GM12801 (cell line): ENCODE measurements around the gene GNL1.

Experiments used
- TF ChIP-seq, protein P1 (sequence below): IDR thresholded peaks from one replicate; pipeline ENCODE4 v1.5.1; 2011; ENCODE audit warnings: control low read depth; ENCODE audit not compliant: insufficient read length; ENCODE audit errors: extremely low read depth

The GNL1 gene

GRCh38 chr6:30598912-30599624 lies 42.8 kb upstream of the GNL1 start:
- TF ChIP-seq, protein P1, sequence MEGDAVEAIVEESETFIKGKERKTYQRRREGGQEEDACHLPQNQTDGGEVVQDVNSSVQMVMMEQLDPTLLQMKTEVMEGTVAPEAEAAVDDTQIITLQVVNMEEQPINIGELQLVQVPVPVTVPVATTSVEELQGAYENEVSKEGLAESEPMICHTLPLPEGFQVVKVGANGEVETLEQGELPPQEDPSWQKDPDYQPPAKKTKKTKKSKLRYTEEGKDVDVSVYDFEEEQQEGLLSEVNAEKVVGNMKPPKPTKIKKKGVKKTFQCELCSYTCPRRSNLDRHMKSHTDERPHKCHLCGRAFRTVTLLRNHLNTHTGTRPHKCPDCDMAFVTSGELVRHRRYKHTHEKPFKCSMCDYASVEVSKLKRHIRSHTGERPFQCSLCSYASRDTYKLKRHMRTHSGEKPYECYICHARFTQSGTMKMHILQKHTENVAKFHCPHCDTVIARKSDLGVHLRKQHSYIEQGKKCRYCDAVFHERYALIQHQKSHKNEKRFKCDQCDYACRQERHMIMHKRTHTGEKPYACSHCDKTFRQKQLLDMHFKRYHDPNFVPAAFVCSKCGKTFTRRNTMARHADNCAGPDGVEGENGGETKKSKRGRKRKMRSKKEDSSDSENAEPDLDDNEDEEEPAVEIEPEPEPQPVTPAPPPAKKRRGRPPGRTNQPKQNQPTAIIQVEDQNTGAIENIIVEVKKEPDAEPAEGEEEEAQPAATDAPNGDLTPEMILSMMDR = no peak

- TF ChIP-seq, protein P1 = no peak
These were observed 36.0 kb upstream of the GNL1 start for GRCh38 chr6:30592287-30592686.

DNA sequence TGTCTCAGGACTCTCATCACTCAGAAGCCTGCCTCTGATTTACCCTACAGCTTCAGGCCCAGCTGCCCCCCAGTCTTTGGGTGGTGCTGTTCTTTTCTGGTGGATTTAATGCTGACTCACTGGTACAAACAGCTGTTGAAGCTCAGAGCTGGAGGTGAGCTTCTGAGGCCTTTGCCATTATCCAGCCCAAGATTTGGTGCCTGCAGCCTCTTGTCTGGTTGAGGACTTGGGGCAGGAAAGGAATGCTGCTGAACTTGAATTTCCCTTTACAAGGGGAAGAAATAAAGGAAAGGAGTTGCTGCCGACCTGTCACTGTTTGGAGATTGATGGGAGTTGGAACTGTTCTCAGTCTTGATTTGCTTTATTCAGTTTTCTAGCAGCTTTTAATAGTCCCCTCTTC lies 34.7 kb upstream of the GNL1 start:
- TF ChIP-seq, protein P1 = no peak

DNA sequence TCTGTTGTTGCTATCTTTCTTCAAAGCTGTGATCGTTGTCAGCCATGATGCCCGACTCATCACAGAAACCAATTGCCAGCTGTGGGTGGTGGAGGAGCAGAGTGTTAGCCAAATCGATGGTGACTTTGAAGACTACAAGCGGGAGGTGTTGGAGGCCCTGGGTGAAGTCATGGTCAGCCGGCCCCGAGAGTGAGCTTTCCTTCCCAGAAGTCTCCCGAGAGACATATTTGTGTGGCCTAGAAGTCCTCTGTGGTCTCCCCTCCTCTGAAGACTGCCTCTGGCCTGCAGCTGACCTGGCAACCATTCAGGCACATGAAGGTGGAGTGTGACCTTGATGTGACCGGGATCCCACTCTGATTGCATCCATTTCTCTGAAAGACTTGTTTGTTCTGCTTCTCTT lies 34.2 kb upstream of the GNL1 start:
- TF ChIP-seq, protein P1 = no peak

DNA sequence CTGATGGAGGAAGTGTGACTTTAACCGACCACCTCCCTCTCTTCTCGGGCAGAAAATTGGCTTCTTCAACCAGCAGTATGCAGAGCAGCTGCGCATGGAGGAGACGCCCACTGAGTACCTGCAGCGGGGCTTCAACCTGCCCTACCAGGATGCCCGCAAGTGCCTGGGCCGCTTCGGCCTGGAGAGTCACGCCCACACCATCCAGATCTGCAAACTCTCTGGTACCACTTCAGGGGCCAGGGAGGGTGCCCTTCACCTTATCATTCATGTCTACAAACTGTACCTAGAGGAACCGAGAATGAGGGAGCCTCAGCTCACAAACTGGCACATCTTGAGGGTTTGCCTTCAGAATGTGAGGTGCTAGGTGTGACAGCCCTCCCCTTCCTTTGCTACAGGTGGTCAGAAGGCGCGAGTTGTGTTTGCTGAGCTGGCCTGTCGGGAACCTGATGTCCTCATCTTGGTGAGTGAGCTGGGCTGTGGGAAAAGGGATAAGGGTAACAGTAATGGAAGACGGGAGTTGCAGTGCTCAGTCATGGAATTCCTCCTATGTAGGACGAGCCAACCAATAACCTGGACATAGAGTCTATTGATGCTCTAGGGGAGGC lies 33.6 kb upstream of the GNL1 start:
- TF ChIP-seq, protein P1 = no peak

DNA sequence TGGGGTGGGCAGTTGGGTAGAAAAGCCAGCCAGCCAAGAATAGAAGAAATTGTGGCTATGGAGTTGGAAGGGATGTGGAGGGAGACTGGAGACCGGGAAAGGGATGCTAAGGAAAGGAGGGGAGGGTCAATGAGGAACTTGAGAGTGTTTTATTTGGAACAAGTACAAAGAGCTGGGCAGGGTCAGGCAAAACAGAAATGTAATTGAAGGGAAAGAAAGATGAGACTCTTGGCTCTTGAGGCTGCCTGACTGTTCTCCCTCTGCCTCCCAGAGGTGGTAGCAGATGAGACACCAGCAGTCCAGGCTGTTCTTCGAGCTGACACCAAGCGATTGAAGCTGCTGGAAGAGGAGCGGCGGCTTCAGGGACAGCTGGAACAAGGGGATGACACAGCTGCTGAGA lies 27.6 kb upstream of the GNL1 start:
- TF ChIP-seq, protein P1 = no peak

- TF ChIP-seq, protein P1 = no peak
These were observed 21.8 kb upstream of the GNL1 start for GRCh38 chr6:30578051-30578450.
